Spinal cord (tissue), 10 donors: ENCODE measurements around the gene PCNT. TPM values are rescaled to one million over a fixed set of nuclear protein-coding genes. Genes with fewer than 3 reads are reported as not detected.
A peak's percentile ranks its signal among the peaks of the same experiment; 100 is the strongest.
"Not testable (repeated sequence)": the region's sequence is repeated elsewhere in the genome, so short reads cannot be mapped to it uniquely, and the experiment has no call there.

Experiments used
- DNase-seq, 6 donors: peaks; one replicate each; pipeline versions ENCODE4 v3.0.0 to v3.0.0-alpha.2; 2013 to 2015; ENCODE audit warnings: low spot score in 6 of 6, low read depth in 4 of 6
- H3K27ac ChIP-seq: one replicate; pipeline ENCODE4 v1.5.1; 2013; ENCODE audit warnings: low read depth, low read length, control low read depth
- H3K27me3 ChIP-seq: one replicate; pipeline ENCODE4 v1.6.1; 2013; ENCODE audit warnings: low read length; ENCODE audit not compliant: control insufficient read depth, insufficient read depth
- H3K36me3 ChIP-seq: one replicate; pipeline ENCODE4 v1.6.1; 2013; ENCODE audit warnings: low read length; ENCODE audit not compliant: control insufficient read depth, insufficient read depth
- H3K4me1 ChIP-seq: one replicate; pipeline ENCODE4 v1.6.1; 2013; ENCODE audit warnings: low read length; ENCODE audit not compliant: control insufficient read depth, insufficient read depth
- H3K4me3 ChIP-seq: one replicate; pipeline ENCODE4 v1.5.1; 2013; ENCODE audit warnings: low read depth, low read length, control low read depth
- H3K9me3 ChIP-seq: one replicate; pipeline ENCODE4 v1.6.1; 2013; ENCODE audit warnings: low read length; ENCODE audit not compliant: control insufficient read depth, insufficient read depth
- WGBS: methylation state at CpG from one replicate; pipeline ENCODE4 v1.1.5; 2013; ENCODE audit warnings: missing lambda C conversion rate; ENCODE audit not compliant: insufficient coverage; 5-methylcytosine and 5-hydroxymethylcytosine counted together
- polyA plus RNA-seq, 2 donors: library from polyadenylated mRNA; unstranded; fragments of 120-200 nt; gene quantifications; one replicate each; pipeline ENCODE4 v1.2.1, GENCODE V29; 2013; ENCODE audit not compliant: insufficient read length in 2 of 2
- total RNA-seq, 2 donors: library from RNA; depleted of rRNA in 1 of 2; stranded (reverse); fragments of 120-200 nt in 1 of 2; fragments of >200 nt in 1 of 2; gene quantifications; one replicate each; pipeline versions ENCODE4 v1.2.3 to v1.2.4, GENCODE V29; 2013 to 2014
- donor health status: healthy.

The PCNT gene
- total and polyA plus RNA-seq, 4 donors, result 18.4 to 47.4 (median 29.9) TPM

DNA sequence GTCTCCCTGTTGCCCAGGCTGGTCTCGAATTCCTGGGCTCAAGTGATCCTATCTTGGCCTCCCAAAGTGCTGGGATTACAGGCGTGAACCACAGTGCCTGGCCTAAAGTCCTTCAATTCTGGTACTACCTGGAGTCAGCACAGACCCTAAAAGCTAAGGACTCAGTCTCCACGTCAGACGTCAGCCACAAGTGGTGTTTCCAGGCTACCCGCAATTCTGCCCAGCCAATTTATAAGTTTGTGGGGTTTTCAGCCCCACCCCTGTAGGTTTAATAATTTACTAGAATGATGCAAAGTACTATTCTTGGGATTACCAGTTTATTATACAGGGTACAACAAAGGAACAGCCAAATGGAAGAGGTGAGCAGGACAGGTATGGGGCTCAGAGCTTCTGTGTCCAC, 124.2 kb downstream of the PCNT start:
- DNase-seq, result no peak
- 96% methylated on average over 2 of the region's 5 CpGs for WGBS
- Histone ChIP-seq H3K27me3 (no peaks in the 10 kb centered on the region), H3K36me3 (peaks cover 25% of the 10 kb centered on the region), H3K4me3 (no peak overlapping the region), H3K9me3 (no peaks in the 10 kb centered on the region), H3K4me1 (no peaks in the 10 kb centered on the region), H3K27ac (no peak overlapping the region)

DNA sequence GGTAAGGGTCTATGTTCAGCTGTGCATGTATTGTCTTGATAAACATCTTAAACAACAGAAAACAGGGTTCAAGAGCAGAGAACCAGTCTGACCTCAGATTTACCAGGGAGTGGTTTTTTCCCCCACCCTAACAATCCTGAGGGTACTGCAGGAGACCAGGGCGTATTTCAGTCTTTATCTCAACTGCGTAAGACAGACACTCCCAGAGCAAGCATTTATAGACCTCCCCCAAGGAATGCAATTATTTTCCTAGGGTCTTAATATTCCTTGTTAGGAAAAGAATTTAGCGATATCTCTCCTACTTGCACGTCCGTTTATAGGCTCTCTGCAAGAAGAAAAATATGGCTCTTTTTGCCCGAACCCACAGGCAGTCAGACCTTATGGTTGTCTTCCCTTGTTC, 124.9 kb downstream of the PCNT start:
- no CpG with 5 or more reads among the region's 6 CpGs for WGBS
- H3K27me3 ChIP-seq, DNase-seq, H3K4me3 ChIP-seq, H3K27ac ChIP-seq, H3K9me3 ChIP-seq, H3K4me1 ChIP-seq: not testable (repeated sequence)
- H3K36me3 ChIP-seq, result peaks cover 18% of the 10 kb centered on the region

DNA sequence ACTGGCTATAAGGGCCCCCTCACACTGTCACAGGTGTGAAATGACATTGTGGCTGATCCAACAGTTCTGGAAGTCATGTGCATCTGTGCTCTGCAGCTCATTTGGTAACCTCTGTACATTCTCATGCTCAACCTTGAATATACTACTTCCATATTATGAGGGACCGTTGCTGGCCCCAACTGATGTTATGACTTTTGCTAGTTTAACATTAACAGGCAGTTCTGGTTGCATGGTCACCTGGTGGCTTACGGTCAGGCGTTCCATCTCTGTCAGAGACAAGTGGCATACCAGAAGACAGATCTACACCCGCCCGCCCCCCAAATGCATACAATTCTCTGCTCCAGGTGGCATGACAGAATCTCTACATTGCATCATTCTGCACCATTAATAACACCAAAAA, 128.8 kb downstream of the PCNT start:
- WGBS, result 75% methylated on average over 4 of the region's 5 CpGs
- Histone ChIP-seq H3K27ac (no peak overlapping the region), H3K36me3 (peaks cover 2% of the 10 kb centered on the region), H3K4me1 (peaks cover 13% of the 10 kb centered on the region), H3K27me3 (no peaks in the 10 kb centered on the region), H3K9me3 (no peaks in the 10 kb centered on the region), H3K4me3 (no peak overlapping the region)
- no peak for DNase-seq

DNA sequence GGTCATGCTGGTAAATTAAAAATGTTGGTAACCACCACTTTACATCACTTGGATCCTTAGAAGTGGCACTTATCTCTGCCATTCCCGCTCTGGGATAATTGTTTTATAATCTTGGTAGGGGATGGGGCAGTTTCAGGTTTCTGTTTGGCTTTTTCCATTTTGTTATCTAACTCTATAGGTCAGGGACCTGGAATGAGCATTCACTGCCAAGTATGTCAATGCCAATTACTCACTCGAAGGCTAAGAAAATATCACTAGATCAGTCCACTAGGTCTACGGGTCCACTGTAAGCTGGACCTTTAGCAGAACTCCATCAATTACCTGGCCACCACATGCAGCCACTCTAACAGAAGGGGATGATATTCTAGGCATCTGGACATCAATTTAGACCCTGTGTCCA, 130.2 kb downstream of the PCNT start:
- Histone ChIP-seq H3K27ac (no peak overlapping the region), H3K9me3 (no peaks in the 10 kb centered on the region), H3K36me3 (peaks cover 2% of the 10 kb centered on the region), H3K4me1 (peaks cover 18% of the 10 kb centered on the region), H3K27me3 (no peaks in the 10 kb centered on the region), H3K4me3 (no peak overlapping the region)
- DNase-seq, result no peak
- whole genome bisulfite sequencing, result no CpG with 5 or more reads among the region's 3 CpGs

DNA sequence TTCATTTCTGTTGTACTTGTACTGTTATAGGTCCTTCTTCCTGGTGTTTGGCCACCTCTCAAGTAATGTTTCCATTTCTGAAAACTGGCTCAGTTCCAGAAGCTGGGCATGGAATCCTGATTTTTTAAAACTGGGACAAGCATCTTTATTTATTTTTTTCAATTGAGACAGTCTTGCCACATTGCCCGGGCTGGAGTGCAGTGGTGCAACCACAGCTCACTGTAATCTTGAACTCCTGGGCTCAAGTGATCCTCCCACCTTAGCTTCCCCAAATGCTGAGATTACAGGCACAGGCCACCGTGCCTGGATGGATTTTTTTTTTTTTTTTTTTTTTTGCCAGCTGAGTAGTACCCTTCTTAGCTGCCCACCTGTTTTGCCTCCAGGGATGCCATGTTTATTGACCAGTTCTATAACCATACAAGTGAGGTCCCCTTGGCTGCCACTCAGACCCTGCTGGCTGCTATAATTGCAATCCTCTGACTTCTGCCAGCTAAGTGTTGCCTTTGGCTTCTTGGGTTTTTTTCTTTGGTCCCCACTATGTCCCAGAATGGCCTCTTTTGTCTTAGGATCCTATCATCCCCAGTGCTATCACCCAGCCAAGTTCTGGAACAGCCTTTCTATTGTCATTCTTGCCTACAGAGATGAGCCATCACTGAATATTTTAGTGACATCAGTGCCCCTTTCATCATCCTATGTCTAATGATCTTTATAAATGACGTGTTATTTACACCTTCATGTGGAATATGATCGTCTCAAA, 130.9 kb downstream of the PCNT start:
- H3K4me1 ChIP-seq, result peaks cover 21% of the 10 kb centered on the region
- H3K27ac ChIP-seq, result no peak overlapping the region
- no peak overlapping the region for H3K4me3 ChIP-seq
- no peaks in the 10 kb centered on the region for H3K27me3 ChIP-seq
- no peak for DNase-seq
- H3K9me3 ChIP-seq, result no peaks in the 10 kb centered on the region
- WGBS, result 100% methylated on average over 1 of the region's 4 CpGs
- peaks cover 2% of the 10 kb centered on the region for H3K36me3 ChIP-seq

DNA sequence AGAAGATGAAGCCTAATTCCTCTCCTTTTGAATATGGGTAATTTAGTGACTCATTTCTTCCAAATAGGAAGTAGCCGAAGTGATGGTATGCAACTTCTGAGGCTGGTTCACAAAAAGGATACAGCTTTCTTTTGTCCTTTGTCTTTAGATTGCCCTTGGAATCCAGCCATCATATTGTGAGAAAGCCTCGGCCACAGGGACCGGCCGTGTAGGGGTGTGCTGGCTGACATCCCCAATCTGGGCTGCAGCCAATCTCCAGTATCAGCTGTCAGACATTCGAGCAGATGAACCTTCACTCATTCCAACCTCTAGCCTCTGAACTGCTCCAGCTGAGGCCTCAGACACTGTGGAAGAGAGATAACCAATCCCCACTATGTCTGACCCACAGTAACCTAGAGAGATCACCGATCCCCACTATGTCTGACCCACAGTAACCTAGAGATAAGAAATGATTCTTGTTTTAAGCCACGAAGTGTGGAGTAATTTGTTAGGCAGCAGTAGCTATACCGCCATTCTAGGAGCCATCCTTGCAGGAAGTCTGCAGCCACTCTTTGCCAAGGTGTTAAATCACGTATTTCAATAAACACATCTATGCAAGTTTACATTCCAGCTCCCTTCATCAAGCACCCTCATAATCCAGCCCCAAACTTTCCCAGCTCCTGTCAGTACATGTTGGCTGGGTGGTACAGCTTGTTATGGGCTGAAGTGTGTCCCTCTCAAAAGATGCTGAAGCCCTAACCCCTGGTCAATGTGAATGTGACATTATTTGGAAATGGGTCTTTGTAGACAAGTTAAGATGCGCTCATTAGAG, 131.8 kb downstream of the PCNT start:
- no peak overlapping the region for H3K27ac ChIP-seq
- no peaks in the 10 kb centered on the region for H3K9me3 ChIP-seq
- no peak overlapping the region for H3K4me3 ChIP-seq
- peak in 1 of 6 donors; percentile 21 for DNase-seq
- H3K4me1 ChIP-seq, result peaks cover 27% of the 10 kb centered on the region
- H3K36me3 ChIP-seq, result peaks cover 2% of the 10 kb centered on the region
- WGBS, result 30% methylated on average over 5 of the region's 10 CpGs
- H3K27me3 ChIP-seq, result no peaks in the 10 kb centered on the region

DNA sequence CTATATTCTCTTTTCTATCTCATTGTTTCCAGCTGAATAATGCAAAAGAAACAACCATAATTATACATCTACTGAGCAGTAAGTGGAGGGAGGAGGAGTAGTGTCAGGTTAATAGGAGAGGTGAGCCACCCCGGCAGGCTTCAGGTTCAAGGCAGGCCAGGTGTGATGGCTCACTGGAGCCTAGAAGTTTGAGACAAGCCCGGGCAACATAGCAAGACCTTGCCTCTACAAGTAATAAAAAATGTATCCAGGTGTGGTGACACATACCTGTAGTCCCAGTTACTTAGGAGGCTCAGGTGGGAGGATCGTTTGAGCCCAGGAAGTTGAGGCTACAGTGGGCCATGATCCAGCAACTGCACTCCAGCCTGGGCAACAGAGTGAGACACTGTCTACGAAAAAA, 132.8 kb downstream of the PCNT start:
- no peak for DNase-seq
- no peaks in the 10 kb centered on the region for H3K27me3 ChIP-seq
- no peak overlapping the region for H3K4me3 ChIP-seq
- no peak overlapping the region for H3K27ac ChIP-seq
- H3K36me3 ChIP-seq, result peaks cover 2% of the 10 kb centered on the region
- H3K4me1 ChIP-seq, result peaks cover 28% of the 10 kb centered on the region
- H3K9me3 ChIP-seq, result no peaks in the 10 kb centered on the region
- WGBS, result 96% methylated on average over 2 of the region's 4 CpGs

DNA sequence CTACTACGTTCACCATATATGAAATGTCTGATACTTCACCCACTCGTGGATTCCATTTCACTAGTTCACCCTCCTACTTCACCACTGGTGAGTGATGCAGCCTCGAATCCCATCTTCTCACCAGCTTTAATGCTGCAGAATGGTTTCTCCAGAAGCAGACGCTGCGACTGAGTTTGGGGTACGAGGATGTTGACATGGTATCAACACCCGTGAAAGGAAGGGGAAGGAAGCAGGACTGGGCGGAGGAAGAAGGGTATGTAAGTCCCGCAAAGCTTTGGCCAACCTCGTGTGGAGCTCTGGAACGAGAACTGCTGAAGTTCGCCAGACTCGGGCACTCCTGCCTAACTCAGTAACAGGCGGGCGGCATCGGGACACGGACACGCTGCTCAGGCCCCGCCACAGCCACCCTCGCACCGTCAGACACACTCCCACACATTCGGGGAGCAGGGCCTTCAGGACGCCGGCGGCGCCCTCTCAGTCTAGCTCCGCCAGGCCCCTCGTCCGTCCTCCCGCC, 133.9 kb downstream of the PCNT start:
- peak overlapping the region; percentile 86 for H3K27ac ChIP-seq
- H3K36me3 ChIP-seq, result peaks cover 2% of the 10 kb centered on the region
- no peaks in the 10 kb centered on the region for H3K27me3 ChIP-seq
- 1% methylated on average over 29 of the region's 30 CpGs for WGBS
- H3K9me3 ChIP-seq, result no peaks in the 10 kb centered on the region
- H3K4me3 ChIP-seq, result peak overlapping the region; percentile 82
- peak in 1 of 6 donors; percentile 4 for DNase-seq
- H3K4me1 ChIP-seq, result peaks cover 28% of the 10 kb centered on the region

DNA sequence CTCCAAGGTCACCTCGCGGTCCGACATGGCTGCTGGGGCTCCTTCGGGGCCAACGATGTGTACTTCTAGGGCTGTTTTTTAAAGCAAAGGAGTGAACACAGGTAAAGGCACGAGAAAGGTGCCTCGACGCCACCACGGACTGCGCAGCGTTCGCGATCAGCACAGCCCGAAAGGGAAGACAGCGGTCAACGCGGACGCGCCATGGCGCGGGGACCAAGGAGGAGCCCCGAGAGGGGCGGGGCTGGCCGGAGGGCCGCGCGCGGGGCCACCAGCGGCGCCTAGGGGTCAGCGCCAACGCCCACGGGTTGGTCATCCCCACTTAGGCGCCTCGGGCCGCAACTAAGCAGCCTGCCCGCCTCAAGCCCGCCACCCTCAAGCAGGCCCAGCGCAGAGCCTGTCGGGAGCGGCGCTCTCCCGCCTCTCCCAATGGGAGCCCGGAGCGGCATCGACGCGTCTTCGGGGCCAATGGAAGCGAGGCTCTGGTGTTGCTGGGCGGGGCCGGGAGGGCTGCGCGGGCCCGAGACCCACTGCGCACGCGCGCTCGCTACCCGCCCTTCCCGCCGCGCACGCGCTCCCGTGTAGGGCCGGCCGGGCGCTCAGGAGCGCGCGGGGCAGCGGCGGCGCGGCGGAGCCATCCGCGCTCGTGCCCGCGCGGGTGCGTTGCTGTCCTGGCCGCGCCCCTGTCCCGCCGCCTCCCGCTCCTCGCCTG, 134.5 kb downstream of the PCNT start, which contains the start of gene DIP2A:
TSS of gene DIP2A (plus strand) at position 577 of the 709 bp plus-strand sequence. CDS start 241 bp downstream, outside the sequence.
- peak; percentile 91 to 99 (median 94) for DNase-seq
- Histone ChIP-seq H3K27me3 (no peaks in the 10 kb centered on the region), H3K4me1 (peaks cover 28% of the 10 kb centered on the region), H3K9me3 (no peaks in the 10 kb centered on the region), H3K27ac (peak within 1 kb of the TSS; percentile 86), H3K36me3 (peaks cover 4% of the 10 kb centered on the region), H3K4me3 (peak within 1 kb of the TSS; percentile 82)
- WGBS, result 0% methylated on average over 91 of the region's 91 CpGs
